Gastroesophageal sphincter (tissue), 4 donors: ENCODE measurements around the gene PSTPIP1. TPM values are rescaled to one million over a fixed set of nuclear protein-coding genes. Genes with fewer than 3 reads are reported as not detected.
A peak's percentile ranks its signal among the peaks of the same experiment; 100 is the strongest.

Source experiments
- ATAC-seq: fragments of 150-250 bp; one replicate; pipeline ENCODE4 v1.9.1; 2016; ENCODE audit warnings: mild to moderate bottlenecking, moderate library complexity
- H3K27ac ChIP-seq, 4 donors: fragments of 200-600 bp; sonication (generic) in 3 of 4; 1 replicate in 3 of 4; 2 replicates in 1 of 4; pipeline ENCODE4 v1.5.1; 2016 to 2019
- H3K27me3 ChIP-seq: fragments of 200-600 bp; sonication (generic); one replicate; pipeline ENCODE4 v1.5.1; 2019
- H3K36me3 ChIP-seq, 2 donors: fragments of 200-600 bp; sonication (generic); one replicate each; pipeline ENCODE4 v1.5.1; 2019; ENCODE audit warnings: control low read depth in 1 of 2
- H3K4me1 ChIP-seq, 3 donors: fragments of 200-600 bp; sonication (generic); 1 replicate in 2 of 3; 2 replicates in 1 of 3; pipeline ENCODE4 v1.5.1; 2016 to 2019; ENCODE audit warnings: control low read depth in 2 of 3
- H3K4me3 ChIP-seq, 2 donors: fragments of 200-600 bp; sonication (generic); one replicate each; pipeline ENCODE4 v1.5.1; 2019; ENCODE audit warnings: mild to moderate bottlenecking in 1 of 2, moderate library complexity in 1 of 2
- H3K9me3 ChIP-seq, 3 donors: fragments of 200-600 bp; sonication (generic); one replicate each; pipeline ENCODE4 v1.5.1; 2017 to 2019; ENCODE audit warnings: control low read depth in 2 of 3
- EP300 ChIP-seq: sonication (generic); formaldehyde crosslinking; IDR thresholded peaks from one replicate; pipeline ENCODE4 v1.6.1; 2017; ENCODE audit warnings: antibody characterized with exemption, mild to moderate bottlenecking
- POLR2A ChIP-seq, 2 donors: fragments of 450-650 bp; IDR thresholded peaks; one replicate each; pipeline ENCODE4 v1.6.1; 2017; ENCODE audit warnings: antibody characterized with exemption in 2 of 2, mild to moderate bottlenecking in 2 of 2, moderate library complexity in 1 of 2
- POLR2AphosphoS5 ChIP-seq: sonication (generic); formaldehyde crosslinking; IDR thresholded peaks from one replicate; pipeline ENCODE4 v1.6.1; 2017; ENCODE audit warnings: antibody characterized with exemption
- WGBS, 2 donors: methylation state at CpG; one replicate each; pipeline ENCODE4 v1.1.5; 2018; ENCODE audit warnings: low coverage in 1 of 2; 5-methylcytosine and 5-hydroxymethylcytosine counted together
- total RNA-seq, 4 donors: library from RNA; depleted of rRNA; stranded (reverse); fragments of >200 nt; gene quantifications; one replicate each; pipeline ENCODE4 v1.1.0, GENCODE V29; 2016
- TF ChIP-seq, protein P1 (sequence below), 4 experiments: fragments of 200-600 bp in 2 of 4; fragments of 450-650 bp in 2 of 4; sonication (generic) in 1 of 4; IDR thresholded peaks; one replicate each; pipeline ENCODE4 v1.5.1; 2017 to 2019; ENCODE audit warnings: antibody characterized with exemption in 4 of 4, mild to moderate bottlenecking in 2 of 4, moderate library complexity in 2 of 4

The PSTPIP1 gene
- total RNA-seq, 4 donors from 2014 or later = 7.1 to 18.2 (median 9.0) TPM

GRCh38 chr15:76994001-76994400 lies 925 bp upstream of the PSTPIP1 start:
- H3K9me3 ChIP-seq = no peaks in the 10 kb centered on the region
- H3K36me3 ChIP-seq = no peaks in the 10 kb centered on the region
- H3K27ac ChIP-seq = no peak overlapping the region
- H3K4me1 ChIP-seq = peaks cover 0 to 32% (median 12%) of the 10 kb centered on the region in 3 donors
- ATAC-seq = no peak
- no peak overlapping the region for H3K4me3 ChIP-seq
- H3K27me3 ChIP-seq = no peaks in the 10 kb centered on the region
- no peak for TF ChIP-seq EP300
- TF ChIP-seq POLR2A (IDR thresholded peaks at IDR 0.05) = no peak
- TF ChIP-seq, protein P1, sequence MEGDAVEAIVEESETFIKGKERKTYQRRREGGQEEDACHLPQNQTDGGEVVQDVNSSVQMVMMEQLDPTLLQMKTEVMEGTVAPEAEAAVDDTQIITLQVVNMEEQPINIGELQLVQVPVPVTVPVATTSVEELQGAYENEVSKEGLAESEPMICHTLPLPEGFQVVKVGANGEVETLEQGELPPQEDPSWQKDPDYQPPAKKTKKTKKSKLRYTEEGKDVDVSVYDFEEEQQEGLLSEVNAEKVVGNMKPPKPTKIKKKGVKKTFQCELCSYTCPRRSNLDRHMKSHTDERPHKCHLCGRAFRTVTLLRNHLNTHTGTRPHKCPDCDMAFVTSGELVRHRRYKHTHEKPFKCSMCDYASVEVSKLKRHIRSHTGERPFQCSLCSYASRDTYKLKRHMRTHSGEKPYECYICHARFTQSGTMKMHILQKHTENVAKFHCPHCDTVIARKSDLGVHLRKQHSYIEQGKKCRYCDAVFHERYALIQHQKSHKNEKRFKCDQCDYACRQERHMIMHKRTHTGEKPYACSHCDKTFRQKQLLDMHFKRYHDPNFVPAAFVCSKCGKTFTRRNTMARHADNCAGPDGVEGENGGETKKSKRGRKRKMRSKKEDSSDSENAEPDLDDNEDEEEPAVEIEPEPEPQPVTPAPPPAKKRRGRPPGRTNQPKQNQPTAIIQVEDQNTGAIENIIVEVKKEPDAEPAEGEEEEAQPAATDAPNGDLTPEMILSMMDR (IDR thresholded peaks at IDR 0.05) = no peak
- no peak for TF ChIP-seq POLR2AphosphoS5
- WGBS, 2 donors = 95% methylated on average over 4 of the region's 8 CpGs; no CpG with 5 or more reads in 1 of the 2 donors

GRCh38 chr15:76994496-76994895 lies 430 bp upstream of the PSTPIP1 start:
- ATAC-seq = no peak
- H3K36me3 ChIP-seq = no peaks in the 10 kb centered on the region
- H3K27ac ChIP-seq = peak overlapping the region in 3 of 4 donors; percentile 75 to 78 (median 77)
- H3K4me3 ChIP-seq = no peak overlapping the region
- no peaks in the 10 kb centered on the region for H3K9me3 ChIP-seq
- TF ChIP-seq, protein P1 (IDR thresholded peaks at IDR 0.05) = no peak
- no peak for TF ChIP-seq POLR2AphosphoS5
- no peak for TF ChIP-seq POLR2A (IDR thresholded peaks at IDR 0.05)
- no peak for TF ChIP-seq EP300
- 87 to 100% methylated on average over 1 to 4 of the region's 6 CpGs for WGBS, 2 donors
- peaks cover 0 to 28% (median 12%) of the 10 kb centered on the region in 3 donors for H3K4me1 ChIP-seq
- H3K27me3 ChIP-seq = no peaks in the 10 kb centered on the region

DNA sequence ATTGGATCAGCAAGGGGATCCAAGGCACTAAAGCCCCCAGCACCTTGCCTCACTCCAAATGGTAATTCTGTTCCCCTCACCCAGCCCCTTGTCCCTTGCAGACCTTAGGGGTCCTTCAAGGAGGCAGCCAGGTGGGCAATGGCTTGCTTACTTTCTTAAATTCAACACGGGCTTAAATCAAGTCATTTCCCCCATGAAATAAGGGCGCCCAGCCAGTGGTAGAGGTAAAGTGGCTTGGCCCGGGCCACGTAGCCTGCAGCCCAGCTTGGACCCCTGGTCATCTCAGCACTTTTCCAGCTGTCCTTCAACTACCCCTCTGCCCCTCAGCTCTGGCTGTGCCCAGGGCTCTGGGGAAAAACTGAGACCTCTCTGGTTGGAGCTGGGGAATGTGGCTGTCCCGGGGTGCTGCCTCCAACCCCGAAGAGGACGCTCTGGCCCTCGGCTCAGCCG lies 1.2 kb downstream of the PSTPIP1 start:
- no peak for TF ChIP-seq POLR2A (IDR thresholded peaks at IDR 0.05)
- TF ChIP-seq POLR2AphosphoS5 = no peak
- no peak for TF ChIP-seq EP300
- TF ChIP-seq, protein P1 (IDR thresholded peaks at IDR 0.05) = no peak
- peak overlapping the region in 3 of 4 donors; percentile 75 to 78 (median 77) for H3K27ac ChIP-seq

DNA sequence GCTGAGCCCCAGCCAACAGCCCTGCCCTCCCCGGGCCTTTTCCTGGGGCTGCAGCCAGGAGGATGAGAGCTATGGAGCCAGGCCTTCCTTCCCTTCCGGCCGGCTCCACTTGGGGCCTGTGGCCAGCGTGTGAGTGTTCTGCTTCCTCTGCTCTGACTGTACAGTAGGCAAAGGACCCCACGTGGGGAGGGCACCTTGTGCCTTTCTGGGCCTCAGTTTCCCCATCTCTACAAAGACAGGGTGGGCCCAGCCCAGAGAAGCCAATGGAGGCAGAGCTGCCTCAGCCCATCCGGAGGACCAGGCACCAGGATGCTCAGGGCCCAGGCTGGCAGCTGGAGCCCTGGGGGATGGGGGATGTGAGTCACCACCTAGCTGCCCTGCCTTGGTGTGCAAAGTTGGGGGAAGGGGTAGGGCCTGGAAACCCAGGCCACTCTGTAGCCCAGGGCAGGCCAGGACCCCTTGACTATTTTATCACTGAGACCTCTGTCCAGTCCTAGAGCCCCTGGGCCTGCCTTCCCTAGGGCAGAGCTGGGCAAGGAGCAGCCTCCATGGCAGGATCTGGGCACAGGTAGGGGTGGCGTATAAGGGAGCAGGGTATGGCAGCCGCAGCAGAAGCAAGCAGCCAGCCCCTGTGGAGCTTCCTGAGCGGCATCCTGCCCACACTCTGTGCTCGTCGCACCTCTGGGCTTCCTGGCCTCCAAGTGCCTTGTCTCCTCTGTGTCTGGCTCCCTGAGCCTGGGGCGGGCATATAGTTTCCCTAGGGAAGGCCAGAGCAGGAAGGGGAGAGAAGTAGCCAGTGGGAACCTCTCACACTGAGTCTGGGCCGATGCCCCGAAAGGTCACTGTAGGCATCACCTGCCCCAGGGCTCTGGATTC lies 1.8 kb downstream of the PSTPIP1 start:
- peaks cover 0 to 28% (median 12%) of the 10 kb centered on the region in 3 donors for H3K4me1 ChIP-seq
- ATAC-seq = peak; percentile 46
- WGBS, 2 donors = 90 to 100% methylated on average over 2 of the region's 14 CpGs
- peak overlapping the region in 1 of 2 donors; percentile 39 for H3K4me3 ChIP-seq
- no peaks in the 10 kb centered on the region for H3K36me3 ChIP-seq
- no peaks in the 10 kb centered on the region for H3K9me3 ChIP-seq
- no peak for TF ChIP-seq POLR2AphosphoS5
- TF ChIP-seq, protein P1 (IDR thresholded peaks at IDR 0.05) = peak in 1 of 4 experiments; percentile 10
- H3K27me3 ChIP-seq = no peaks in the 10 kb centered on the region
- H3K27ac ChIP-seq = peak overlapping the region in 3 of 4 donors; percentile 75 to 78 (median 77)

More for the DNA sequence above, 1.2 kb downstream of the PSTPIP1 start:
- no peaks in the 10 kb centered on the region for H3K36me3 ChIP-seq
- H3K4me1 ChIP-seq = peaks cover 0 to 28% (median 12%) of the 10 kb centered on the region in 3 donors
- WGBS, 2 donors = no CpG with 5 or more reads among the region's 9 CpGs
- ATAC-seq = no peak
- H3K27me3 ChIP-seq = no peaks in the 10 kb centered on the region
- no peaks in the 10 kb centered on the region for H3K9me3 ChIP-seq
- peak overlapping the region in 1 of 2 donors; percentile 39 for H3K4me3 ChIP-seq
